MM.1S (cell line): ENCODE data around the gene HRCT1.
A peak's percentile ranks its signal among the peaks of the same experiment; 100 is the strongest.
"Not testable (repeated sequence)": the region's sequence is repeated elsewhere in the genome, so short reads cannot be mapped to it uniquely, and the experiment has no call there.

ENCODE experiments used
- DNase-seq: peaks from one replicate; pipeline ENCODE4 v3.0.0-alpha.2; 2015
- H2AFZ ChIP-seq: fragments of 300-600 bp; sonication (generic); 2 replicates; pipeline ENCODE4 v1.6.0; 2016; ENCODE audit warnings: antibody characterized with exemption, low read length
- H3F3A ChIP-seq: fragments of 300-600 bp; sonication (generic); 2 replicates; pipeline ENCODE4 v1.6.1; 2016; ENCODE audit warnings: mild to moderate bottlenecking, antibody characterized with exemption, low read length, moderate library complexity, mixed read lengths; ENCODE audit not compliant: insufficient read depth
- H3K27ac ChIP-seq: fragments of 300-600 bp; sonication (generic); 2 replicates; pipeline ENCODE4 v1.5.1; 2016; ENCODE audit warnings: mild to moderate bottlenecking, low read length
- H3K27me3 ChIP-seq: fragments of 300-600 bp; sonication (generic); replicated peaks from 2 replicates; pipeline ENCODE4 v1.6.0; 2016; ENCODE audit warnings: low read length; ENCODE audit not compliant: insufficient read depth
- H3K36me3 ChIP-seq: fragments of 300-600 bp; sonication (generic); replicated peaks from 2 replicates; pipeline ENCODE4 v1.6.1; 2016; ENCODE audit warnings: mild to moderate bottlenecking, low read length, mixed read lengths; ENCODE audit not compliant: insufficient read depth
- H3K4me1 ChIP-seq: fragments of 300-600 bp; sonication (generic); 2 replicates; pipeline ENCODE4 v1.6.1; 2016; ENCODE audit warnings: low read length, mixed read lengths
- H3K4me2 ChIP-seq: fragments of 300-600 bp; sonication (generic); 2 replicates; pipeline ENCODE4 v1.6.0; 2016; ENCODE audit warnings: low read depth, low read length
- H3K4me3 ChIP-seq: fragments of 300-600 bp; sonication (generic); 2 replicates; pipeline ENCODE4 v1.5.1; 2016; ENCODE audit warnings: low read length, mixed read lengths
- H3K79me2 ChIP-seq: fragments of 300-600 bp; sonication (generic); 2 replicates; pipeline ENCODE4 v1.6.1; 2016; ENCODE audit warnings: mixed run types, low read length, mixed read lengths
- H3K9ac ChIP-seq: fragments of 300-600 bp; sonication (generic); 2 replicates; pipeline ENCODE4 v1.6.1; 2016; ENCODE audit warnings: low read length, mixed read lengths
- H3K9me2 ChIP-seq: fragments of 300-600 bp; sonication (generic); replicated peaks from 2 replicates; pipeline ENCODE4 v1.6.1; 2016; ENCODE audit warnings: mild to moderate bottlenecking, low read length, mixed read lengths; ENCODE audit not compliant: insufficient read depth
- H3K9me3 ChIP-seq: fragments of 300-600 bp; sonication (generic); replicated peaks from 2 replicates; pipeline ENCODE4 v1.6.1; 2016; ENCODE audit warnings: mild to moderate bottlenecking, low read length, mixed read lengths; ENCODE audit not compliant: insufficient read depth
- H4K20me1 ChIP-seq: fragments of 300-600 bp; sonication (generic); 2 replicates; pipeline ENCODE4 v1.6.1; 2016; ENCODE audit warnings: mild to moderate bottlenecking, low read length, moderate library complexity, mixed read lengths; ENCODE audit not compliant: insufficient read depth
- CTCF ChIP-seq: fragments of 300-600 bp; sonication (generic); IDR thresholded peaks from 2 replicates; pipeline ENCODE4 v1.5.1; 2016; ENCODE audit warnings: antibody characterized with exemption, low read length, mixed read lengths
- EZH2 ChIP-seq: fragments of 300-600 bp; sonication (generic); optimal IDR thresholded peaks from 2 replicates; pipeline ENCODE3; 2017; ENCODE audit warnings: low read depth, mild to moderate bottlenecking, antibody characterized with exemption, low read length, mixed read lengths
- EZH2phosphoT487 ChIP-seq: fragments of 300-600 bp; sonication (generic); IDR thresholded peaks from 2 replicates; pipeline ENCODE4 v1.6.1; 2018; ENCODE audit warnings: antibody characterized with exemption, low read length

The HRCT1 gene

GRCh38 chr9:35910613-35911359 lies 4.8 kb downstream of the HRCT1 start:
- peaks cover 15% of the 10 kb centered on the region for H3F3A ChIP-seq
- H3K4me2 ChIP-seq = peak overlapping the region; percentile 75
- TF ChIP-seq CTCF (peak; percentile 78), EZH2 (no peak)
- peak overlapping the region; percentile 64; the same call in 1 of the 2 replicates for H3K27ac ChIP-seq
- peak overlapping the region; percentile 28 for H3K4me3 ChIP-seq
- peak overlapping the region; percentile 95 for H2AFZ ChIP-seq
- H3K79me2 ChIP-seq = no peaks in the 10 kb centered on the region
- H3K27me3 ChIP-seq = no peaks in the 10 kb centered on the region
- H3K36me3 ChIP-seq = no peaks in the 10 kb centered on the region
- no peaks in the 10 kb centered on the region for H3K9me2 ChIP-seq
- no peaks in the 10 kb centered on the region for H3K9me3 ChIP-seq
- H4K20me1 ChIP-seq = no peaks in the 10 kb centered on the region
- H3K9ac ChIP-seq = peak overlapping the region; percentile 36; the same call in 1 of the 2 replicates
- H3K4me1 ChIP-seq = peaks cover 19% of the 10 kb centered on the region
- DNase-seq = peak; percentile 89

- Histone ChIP-seq H4K20me1 (no peaks in the 10 kb centered on the region), H3K27me3 (no peaks in the 10 kb centered on the region), H2AFZ (no peak overlapping the region)
Measured at GRCh38 chr9:35911690-35912089, 5.7 kb downstream of the HRCT1 start.

GRCh38 chr9:35912791-35913400 lies 6.9 kb downstream of the HRCT1 start:
- Histone ChIP-seq H4K20me1 (no peaks in the 10 kb centered on the region), H3K36me3 (no peaks in the 10 kb centered on the region), H3K9me3 (no peaks in the 10 kb centered on the region), H3F3A (peaks cover 15% of the 10 kb centered on the region), H3K27me3 (no peaks in the 10 kb centered on the region), H3K9ac (no peak overlapping the region), H2AFZ (no peak overlapping the region), H3K4me1 (peaks cover 19% of the 10 kb centered on the region), H3K79me2 (no peaks in the 10 kb centered on the region), H3K27ac (no peak overlapping the region), H3K9me2 (no peaks in the 10 kb centered on the region), H3K4me3 (no peak overlapping the region), H3K4me2 (no peak overlapping the region)
- TF ChIP-seq EZH2phosphoT487 = no peak
- no peak for TF ChIP-seq CTCF
- no peak for TF ChIP-seq EZH2
- no peak for DNase-seq

More at GRCh38 chr9:35911690-35912089, 5.7 kb downstream of the HRCT1 start:
- Histone ChIP-seq H3F3A (peaks cover 15% of the 10 kb centered on the region), H3K4me3 (no peak overlapping the region), H3K4me1 (peaks cover 19% of the 10 kb centered on the region), H3K36me3 (no peaks in the 10 kb centered on the region), H3K79me2 (no peaks in the 10 kb centered on the region), H3K4me2 (peak overlapping the region; percentile 75; the same call in 1 of the 2 replicates), H3K9me3 (no peaks in the 10 kb centered on the region), H3K9ac (no peak overlapping the region), H3K27ac (no peak overlapping the region; the same call in 1 of the 2 replicates), H3K9me2 (no peaks in the 10 kb centered on the region)
- no peak for TF ChIP-seq EZH2phosphoT487
- TF ChIP-seq CTCF = no peak
- no peak for TF ChIP-seq EZH2
- no peak for DNase-seq

GRCh38 chr9:35913429-35913828 lies 7.4 kb downstream of the HRCT1 start:
- not testable (repeated sequence) for H3K4me2 ChIP-seq, H3K27me3 ChIP-seq, H3K9me3 ChIP-seq, DNase-seq, H2AFZ ChIP-seq, H3K9ac ChIP-seq, H3K79me2 ChIP-seq, H3K36me3 ChIP-seq, H3K9me2 ChIP-seq, H3K27ac ChIP-seq, H3K4me3 ChIP-seq, H4K20me1 ChIP-seq
- H3K4me1 ChIP-seq = peaks cover 19% of the 10 kb centered on the region
- peaks cover 15% of the 10 kb centered on the region for H3F3A ChIP-seq
